GM21576 (cell line): Measurements from ENCODE around the gene CCR9.

Source experiments
- ATAC-seq: cut with Tn5 transposase; IDR thresholded peaks from one replicate; pipeline ENCODE4 v1.9.1; 2021; ENCODE audit warnings: mild to moderate bottlenecking, moderate library complexity; ENCODE audit not compliant: unreplicated experiment

CCR9 gene

DNA sequence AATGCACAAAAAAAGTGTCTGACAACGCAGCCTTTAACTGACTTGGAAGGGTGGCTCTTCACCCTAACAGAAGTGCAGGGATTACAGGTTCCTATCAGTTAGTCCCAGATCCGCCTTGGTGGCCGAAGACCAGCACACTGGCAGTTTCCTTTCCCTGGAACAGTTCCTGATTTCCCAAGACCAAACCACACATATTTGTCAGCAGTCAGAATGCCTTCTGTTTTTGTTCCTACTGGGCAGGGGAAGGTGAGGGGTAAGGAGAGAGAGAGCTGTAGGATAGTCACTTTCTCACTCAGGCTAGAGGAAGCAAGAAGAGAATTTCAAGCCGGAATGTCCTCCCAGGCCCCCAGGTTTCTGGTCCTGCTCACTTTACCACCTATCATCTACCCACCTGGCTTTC, 66.1 kb downstream of the CCR9 start:
- ATAC-seq: no peak
